Measurements from ENCODE around the gene PRPS1.

PRPS1 gene

DNA sequence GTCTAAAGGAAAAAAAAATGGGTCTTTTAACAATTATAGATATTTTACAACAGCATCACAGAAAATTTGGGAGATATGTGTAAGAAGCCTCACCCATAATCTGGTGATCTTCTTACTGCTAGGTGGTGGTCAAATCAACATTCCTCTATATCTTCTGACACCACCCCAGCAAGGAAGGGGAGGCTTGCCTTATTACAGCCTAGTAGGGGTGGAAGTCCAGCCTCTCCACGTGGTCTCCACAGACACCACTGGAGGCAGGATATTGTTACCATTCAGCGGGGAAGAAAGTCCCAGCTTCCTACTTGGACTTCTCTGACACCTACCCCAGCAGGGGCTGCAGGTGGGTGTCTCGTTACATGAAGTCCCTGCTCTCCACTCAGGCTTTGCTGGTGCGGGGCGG, 28.7 kb downstream of the PRPS1 start:
- Histone ChIP-seq H3K79me2 (ENCODE audit: low read length) (no peaks in the 10 kb centered on the region), H3K27ac (ENCODE audit: low read length) (no peak overlapping the region), H2AFZ (ENCODE audit: low read depth, low read length) (no peak overlapping the region), H3K4me2 (ENCODE audit: low read length) (no peak overlapping the region), H3K9ac (ENCODE audit: low read length) (no peak overlapping the region), H3K4me1 (ENCODE audit: low read length) (no peaks in the 10 kb centered on the region), H3K27me3 (ENCODE audit: low read depth, low read length) (no peaks in the 10 kb centered on the region), H3K9me3 (ENCODE audit: insufficient read depth, low read length) (no peaks in the 10 kb centered on the region), H3K4me3 (ENCODE audit: low read length) (no peak overlapping the region), H4K20me1 (ENCODE audit: insufficient read depth, low read length) (no peaks in the 10 kb centered on the region), H3K36me3 (replicated peaks; ENCODE audit: low read depth, low read length) (no peaks in the 10 kb centered on the region)
- no peak for TF ChIP-seq EZH2phosphoT487 (IDR thresholded peaks at IDR 0.05; ENCODE audit: low read depth)
- TF ChIP-seq CTCF (IDR thresholded peaks at IDR 0.05; ENCODE audit: low read depth, low read length), result no peak

GRCh38 chrX:107658660-107659059, 30.4 kb downstream of the PRPS1 start:
- Histone ChIP-seq H2AFZ (ENCODE audit: low read depth, low read length) (no peak overlapping the region), H3K36me3 (replicated peaks; ENCODE audit: low read depth, low read length) (no peaks in the 10 kb centered on the region), H3K27me3 (ENCODE audit: low read depth, low read length) (no peaks in the 10 kb centered on the region), H4K20me1 (ENCODE audit: insufficient read depth, low read length) (no peaks in the 10 kb centered on the region), H3K4me3 (ENCODE audit: low read length) (no peak overlapping the region), H3K27ac (ENCODE audit: low read length) (no peak overlapping the region), H3K4me1 (ENCODE audit: low read length) (no peaks in the 10 kb centered on the region), H3K4me2 (ENCODE audit: low read length) (no peak overlapping the region), H3K9me3 (ENCODE audit: insufficient read depth, low read length) (no peaks in the 10 kb centered on the region), H3K9ac (ENCODE audit: low read length) (no peak overlapping the region), H3K79me2 (ENCODE audit: low read length) (no peaks in the 10 kb centered on the region)
- no peak for TF ChIP-seq EZH2phosphoT487 (IDR thresholded peaks at IDR 0.05; ENCODE audit: low read depth)
- no peak for TF ChIP-seq CTCF (IDR thresholded peaks at IDR 0.05; ENCODE audit: low read depth, low read length)

GRCh38 chrX:107659286-107659685, 31.0 kb downstream of the PRPS1 start:
- H3K36me3 ChIP-seq (replicated peaks; ENCODE audit: low read depth, low read length), result no peaks in the 10 kb centered on the region
- H3K79me2 ChIP-seq (ENCODE audit: low read length), result no peaks in the 10 kb centered on the region
- no peak overlapping the region for H3K4me3 ChIP-seq (ENCODE audit: low read length)
- H3K27me3 ChIP-seq (ENCODE audit: low read depth, low read length), result no peaks in the 10 kb centered on the region
- no peak overlapping the region for H3K27ac ChIP-seq (ENCODE audit: low read length)
- H3K9me3 ChIP-seq (ENCODE audit: insufficient read depth, low read length), result no peaks in the 10 kb centered on the region
- H3K9ac ChIP-seq (ENCODE audit: low read length), result no peak overlapping the region
- TF ChIP-seq EZH2phosphoT487 (IDR thresholded peaks at IDR 0.05; ENCODE audit: low read depth), result no peak
- no peak for TF ChIP-seq CTCF (IDR thresholded peaks at IDR 0.05; ENCODE audit: low read depth, low read length)
- no peak overlapping the region for H2AFZ ChIP-seq (ENCODE audit: low read depth, low read length)
- no peak overlapping the region for H3K4me2 ChIP-seq (ENCODE audit: low read length)
- H3K4me1 ChIP-seq (ENCODE audit: low read length), result no peaks in the 10 kb centered on the region
- H4K20me1 ChIP-seq (ENCODE audit: insufficient read depth, low read length), result no peaks in the 10 kb centered on the region

DNA sequence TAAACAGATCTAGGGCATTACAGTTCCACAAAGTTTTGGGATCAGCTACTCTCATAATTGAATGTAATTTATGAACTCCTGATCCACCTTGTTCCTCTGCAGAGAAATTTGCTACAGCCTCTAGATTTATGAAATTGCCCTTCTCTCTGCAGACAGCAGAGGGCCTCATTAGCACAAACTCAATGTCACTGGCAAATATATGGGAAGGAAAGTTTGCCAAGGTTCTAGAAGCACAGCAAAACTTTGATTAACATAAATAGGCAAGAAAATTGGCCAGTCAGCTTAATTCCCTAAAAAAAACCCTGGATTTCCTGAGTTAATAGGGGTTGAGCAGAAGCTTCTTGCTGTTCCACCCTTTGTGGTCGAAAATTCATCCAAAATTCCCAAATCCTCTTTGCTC, 31.5 kb downstream of the PRPS1 start:
- Histone ChIP-seq H3K36me3 (replicated peaks; ENCODE audit: low read depth, low read length) (no peaks in the 10 kb centered on the region), H3K9me3 (ENCODE audit: insufficient read depth, low read length) (no peaks in the 10 kb centered on the region), H3K4me2 (ENCODE audit: low read length) (no peak overlapping the region), H3K27ac (ENCODE audit: low read length) (no peak overlapping the region), H3K4me3 (ENCODE audit: low read length) (no peak overlapping the region), H4K20me1 (ENCODE audit: insufficient read depth, low read length) (no peaks in the 10 kb centered on the region), H3K27me3 (ENCODE audit: low read depth, low read length) (no peaks in the 10 kb centered on the region), H2AFZ (ENCODE audit: low read depth, low read length) (no peak overlapping the region), H3K9ac (ENCODE audit: low read length) (no peak overlapping the region), H3K4me1 (ENCODE audit: low read length) (no peaks in the 10 kb centered on the region), H3K79me2 (ENCODE audit: low read length) (no peaks in the 10 kb centered on the region)
- TF ChIP-seq EZH2phosphoT487 (IDR thresholded peaks at IDR 0.05; ENCODE audit: low read depth), result no peak
- peak; percentile 67 for TF ChIP-seq CTCF (IDR thresholded peaks at IDR 0.05; ENCODE audit: low read depth, low read length)
